Activated T-cell treated with anti-CD3 and anti-CD28 coated beads, Interleukin-2, amount 50 U/mL, for 4 hours (primary cell): Measurements from ENCODE around the gene SLC24A3. TPM values are rescaled to one million over a fixed set of nuclear protein-coding genes. Genes with fewer than 3 reads are reported as not detected.

Experiments used
- ATAC-seq, 2 donors: fragments of 200-7000 bp; cut with Tn5 transposase; one replicate each; pipeline ENCODE4 v1.10.0; 2021
- DNase-seq: peaks from one replicate; pipeline ENCODE4 v3.0.0-alpha.2; 2020
- H3K27me3 Mint-ChIP-seq: one replicate; pipeline ENCODE4 v1.8.0; 2021; ENCODE audit warnings: low read depth, mixed read lengths
- H3K36me3 Mint-ChIP-seq: one replicate; pipeline ENCODE4 v1.8.0; 2022; ENCODE audit warnings: mixed read lengths; ENCODE audit not compliant: insufficient read depth
- H3K4me1 Mint-ChIP-seq: one replicate; pipeline ENCODE4 v1.8.0; 2021; ENCODE audit warnings: low read depth, mixed read lengths
- H3K4me3 Mint-ChIP-seq: one replicate; pipeline ENCODE4 v1.8.0; 2021; ENCODE audit warnings: mild to moderate bottlenecking, moderate library complexity, mixed read lengths
- H3K9me3 Mint-ChIP-seq: one replicate; pipeline ENCODE4 v1.8.0; 2021; ENCODE audit warnings: mixed read lengths
- total RNA-seq, 3 donors: library from RNA; stranded (reverse); gene quantifications; one replicate each; pipeline ENCODE4 v1.2.1, GENCODE V29; 2021

SLC24A3 gene
- total RNA-seq, 3 donors from 2014 or later: 0.05 to 0.10 TPM; not detected in 1

DNA sequence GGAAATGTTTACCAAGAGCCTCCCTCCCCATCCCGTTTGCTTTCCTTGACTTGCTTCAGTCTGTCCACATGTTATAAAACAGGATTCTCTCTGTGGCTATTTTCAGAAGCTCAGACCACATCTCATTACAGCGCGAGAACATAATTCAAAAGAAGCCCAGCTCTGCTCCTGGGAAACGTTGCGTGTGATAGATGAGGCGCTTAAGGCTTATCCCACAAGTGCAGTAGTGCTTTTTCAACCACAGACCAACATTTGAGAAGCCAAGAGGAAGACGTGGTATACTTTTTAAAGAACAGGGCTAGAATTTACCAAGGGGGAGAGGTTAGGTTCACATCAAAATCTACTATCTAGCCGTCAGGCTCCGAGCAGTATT, 239.5 kb downstream of the SLC24A3 start:
- Mint-ChIP-seq H3K4me3 (no peak overlapping the region), H3K9me3 (no peaks in the 10 kb centered on the region), H3K36me3 (no peaks in the 10 kb centered on the region), H3K4me1 (peaks cover 5% of the 10 kb centered on the region), H3K27me3 (no peaks in the 10 kb centered on the region)
- no peak for ATAC-seq
- no peak for DNase-seq

- ATAC-seq (no peak), DNase-seq (no peak)
- no peak overlapping the region for H3K4me3 Mint-ChIP-seq
- no peaks in the 10 kb centered on the region for H3K27me3 Mint-ChIP-seq
- H3K9me3 Mint-ChIP-seq: no peaks in the 10 kb centered on the region
- peaks cover 5% of the 10 kb centered on the region for H3K4me1 Mint-ChIP-seq
- H3K36me3 Mint-ChIP-seq: no peaks in the 10 kb centered on the region
These were observed 241.0 kb downstream of the SLC24A3 start for GRCh38 chr20:19453410-19453809.

- Mint-ChIP-seq H3K27me3 (no peaks in the 10 kb centered on the region), H3K4me3 (no peak overlapping the region), H3K4me1 (peaks cover 5% of the 10 kb centered on the region)
These were observed 241.4 kb downstream of the SLC24A3 start for GRCh38 chr20:19453862-19454261.

DNA sequence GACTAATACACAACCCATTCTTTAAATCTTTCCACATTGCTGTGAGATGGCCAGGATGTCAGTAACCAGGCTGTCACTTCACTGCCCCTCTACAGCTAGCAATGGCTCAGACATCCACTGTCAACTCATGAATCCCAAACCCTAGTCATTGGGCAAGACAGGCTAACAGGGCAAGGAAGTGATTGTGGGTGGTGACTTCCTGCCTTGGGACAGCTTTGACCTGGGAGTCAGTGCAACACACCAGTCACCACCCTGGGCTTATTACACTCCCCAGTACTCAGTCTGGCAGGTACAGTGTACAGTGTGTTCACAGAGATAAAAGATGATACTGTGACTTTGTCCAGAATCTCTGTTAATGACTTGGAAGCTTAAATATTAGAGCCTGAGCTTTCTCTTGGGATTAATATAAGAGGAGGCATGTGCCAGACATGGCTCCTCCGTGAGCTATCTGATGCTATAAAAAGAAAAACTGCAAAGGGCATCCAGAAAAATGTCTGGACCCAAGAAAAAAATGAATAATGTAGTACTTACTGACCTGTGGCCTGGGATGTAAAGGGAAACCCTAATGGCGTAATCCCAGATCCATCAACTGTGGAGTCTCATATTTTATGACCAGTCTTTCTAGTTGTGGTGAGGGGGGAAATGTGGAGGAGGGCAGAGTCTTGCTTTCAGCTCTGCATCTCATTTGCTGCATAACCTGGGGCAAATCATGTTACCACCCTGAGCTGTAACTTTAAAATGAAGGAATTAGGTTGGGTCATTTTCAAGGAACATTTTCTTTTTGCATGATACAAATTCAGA, 244.4 kb downstream of the SLC24A3 start:
- no peaks in the 10 kb centered on the region for H3K27me3 Mint-ChIP-seq
- no peak for DNase-seq
- no peaks in the 10 kb centered on the region for H3K9me3 Mint-ChIP-seq
- peaks cover 3% of the 10 kb centered on the region for H3K4me1 Mint-ChIP-seq
- H3K36me3 Mint-ChIP-seq: no peaks in the 10 kb centered on the region
- ATAC-seq: no peak
- no peak overlapping the region for H3K4me3 Mint-ChIP-seq

More at GRCh38 chr20:19453862-19454261, 241.4 kb downstream of the SLC24A3 start:
- no peak for DNase-seq
- H3K9me3 Mint-ChIP-seq: no peaks in the 10 kb centered on the region
- no peak for ATAC-seq
- H3K36me3 Mint-ChIP-seq: no peaks in the 10 kb centered on the region

DNA sequence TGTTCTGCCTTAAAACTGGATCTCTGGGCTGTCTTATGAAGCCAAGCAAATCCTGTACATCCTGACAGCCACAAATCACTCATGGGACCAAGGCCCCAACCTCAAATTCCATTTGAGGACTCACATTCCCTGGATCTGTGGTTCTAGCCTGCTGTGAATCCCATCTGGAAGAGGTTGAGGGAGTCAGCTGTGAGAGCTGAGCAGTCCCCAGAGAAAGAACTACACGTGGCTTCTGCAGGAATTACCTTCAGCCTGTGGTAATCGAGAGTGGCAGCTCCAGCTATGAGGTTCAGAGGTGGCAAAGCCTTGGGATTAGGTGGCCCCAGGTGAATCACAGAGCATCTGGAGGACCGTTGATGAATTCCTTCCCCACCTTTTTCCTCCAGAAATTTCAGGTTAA, 245.2 kb downstream of the SLC24A3 start:
- H3K27me3 Mint-ChIP-seq: no peaks in the 10 kb centered on the region
- ATAC-seq (no peak), DNase-seq (no peak)
- no peaks in the 10 kb centered on the region for H3K4me1 Mint-ChIP-seq
- no peak overlapping the region for H3K4me3 Mint-ChIP-seq
- no peaks in the 10 kb centered on the region for H3K36me3 Mint-ChIP-seq
- H3K9me3 Mint-ChIP-seq: no peaks in the 10 kb centered on the region

- no peak overlapping the region for H3K4me3 Mint-ChIP-seq
- no peaks in the 10 kb centered on the region for H3K27me3 Mint-ChIP-seq
These were observed 247.9 kb downstream of the SLC24A3 start for GRCh38 chr20:19460386-19460785.

GRCh38 chr20:19462491-19462890, 250.0 kb downstream of the SLC24A3 start:
- no peak for ATAC-seq
- Mint-ChIP-seq H3K36me3 (no peaks in the 10 kb centered on the region), H3K4me1 (no peaks in the 10 kb centered on the region), H3K27me3 (no peaks in the 10 kb centered on the region), H3K4me3 (no peak overlapping the region), H3K9me3 (no peaks in the 10 kb centered on the region)
- no peak for DNase-seq

More at GRCh38 chr20:19460386-19460785, 247.9 kb downstream of the SLC24A3 start:
- ATAC-seq (no peak), DNase-seq (no peak)
- no peaks in the 10 kb centered on the region for H3K36me3 Mint-ChIP-seq
- no peaks in the 10 kb centered on the region for H3K4me1 Mint-ChIP-seq
- H3K9me3 Mint-ChIP-seq: no peaks in the 10 kb centered on the region

DNA sequence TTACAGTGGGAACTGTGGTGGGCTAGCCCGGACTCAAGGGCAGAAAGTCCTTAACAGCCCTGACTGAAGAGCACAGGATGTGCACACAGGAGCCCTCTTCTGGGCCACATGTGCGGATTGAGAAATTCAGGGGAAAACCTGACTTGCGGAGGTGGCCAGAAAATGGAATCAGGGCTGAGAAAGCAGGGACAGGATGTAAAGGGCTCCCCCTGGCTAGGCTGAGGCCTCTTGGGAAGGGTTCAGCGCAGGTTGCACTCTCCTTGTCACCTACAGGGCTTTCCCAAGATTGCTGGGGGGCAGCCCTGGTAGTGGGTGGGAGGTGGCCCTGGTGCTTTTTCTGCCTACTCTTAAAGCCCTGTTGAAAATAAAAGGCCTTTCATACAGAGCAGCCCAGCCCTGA, 251.2 kb downstream of the SLC24A3 start:
- Mint-ChIP-seq H3K9me3 (no peaks in the 10 kb centered on the region), H3K36me3 (no peaks in the 10 kb centered on the region), H3K4me1 (no peaks in the 10 kb centered on the region), H3K27me3 (no peaks in the 10 kb centered on the region), H3K4me3 (no peak overlapping the region)
- ATAC-seq: no peak
- DNase-seq: no peak

GRCh38 chr20:19465536-19465935, 253.1 kb downstream of the SLC24A3 start:
- Mint-ChIP-seq H3K27me3 (no peaks in the 10 kb centered on the region), H3K4me3 (no peak overlapping the region), H3K9me3 (no peaks in the 10 kb centered on the region), H3K36me3 (no peaks in the 10 kb centered on the region), H3K4me1 (no peaks in the 10 kb centered on the region)
- no peak for DNase-seq
- no peak for ATAC-seq

- ATAC-seq: no peak
- H3K27me3 Mint-ChIP-seq: no peaks in the 10 kb centered on the region
- no peaks in the 10 kb centered on the region for H3K36me3 Mint-ChIP-seq
- no peak for DNase-seq
- no peaks in the 10 kb centered on the region for H3K9me3 Mint-ChIP-seq
- no peak overlapping the region for H3K4me3 Mint-ChIP-seq
- H3K4me1 Mint-ChIP-seq: no peaks in the 10 kb centered on the region
These were observed 253.9 kb downstream of the SLC24A3 start for GRCh38 chr20:19466206-19466928.

DNA sequence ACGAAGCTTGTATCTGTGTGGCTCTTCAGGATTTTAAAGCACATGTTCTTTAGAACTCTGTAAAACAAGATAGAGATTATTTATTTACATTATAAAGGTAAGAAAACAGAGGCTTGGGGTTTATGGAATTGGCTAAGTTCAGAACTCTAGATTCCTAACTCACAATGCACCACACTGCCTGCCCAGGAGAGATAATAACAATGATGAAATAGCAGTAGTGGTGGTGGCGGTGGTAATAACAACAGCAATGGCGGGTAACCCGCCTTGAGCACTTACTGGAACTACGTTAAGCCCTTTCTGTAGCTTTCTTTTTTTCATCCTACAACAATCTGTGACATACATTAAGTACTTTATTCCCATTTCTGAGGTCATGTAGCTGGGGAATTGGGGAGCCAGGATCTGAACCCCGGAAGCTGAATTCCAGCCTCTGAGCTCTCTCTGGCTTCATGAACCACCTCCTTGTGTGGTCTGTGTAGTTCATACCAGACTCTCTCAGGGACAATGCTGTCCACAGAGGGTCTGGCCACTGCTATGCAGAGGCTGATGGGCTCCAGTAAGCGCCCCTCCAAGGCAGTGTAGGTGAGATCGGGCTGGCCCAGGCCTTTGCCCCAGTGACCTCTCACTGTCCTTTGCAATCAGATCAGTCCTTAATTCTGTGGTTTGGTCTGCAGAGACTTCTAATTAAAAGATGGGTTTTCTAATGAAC, 260.9 kb downstream of the SLC24A3 start:
- H3K4me1 Mint-ChIP-seq: no peaks in the 10 kb centered on the region
- H3K9me3 Mint-ChIP-seq: no peaks in the 10 kb centered on the region
- no peak overlapping the region for H3K4me3 Mint-ChIP-seq
- no peaks in the 10 kb centered on the region for H3K36me3 Mint-ChIP-seq
- ATAC-seq: no peak
- no peaks in the 10 kb centered on the region for H3K27me3 Mint-ChIP-seq
- DNase-seq: no peak

- H3K4me1 Mint-ChIP-seq: no peaks in the 10 kb centered on the region
- no peak overlapping the region for H3K4me3 Mint-ChIP-seq
- ATAC-seq (no peak), DNase-seq (no peak)
- no peaks in the 10 kb centered on the region for H3K27me3 Mint-ChIP-seq
- H3K9me3 Mint-ChIP-seq: no peaks in the 10 kb centered on the region
- H3K36me3 Mint-ChIP-seq: no peaks in the 10 kb centered on the region
These were observed 261.5 kb downstream of the SLC24A3 start for GRCh38 chr20:19473922-19474286.

DNA sequence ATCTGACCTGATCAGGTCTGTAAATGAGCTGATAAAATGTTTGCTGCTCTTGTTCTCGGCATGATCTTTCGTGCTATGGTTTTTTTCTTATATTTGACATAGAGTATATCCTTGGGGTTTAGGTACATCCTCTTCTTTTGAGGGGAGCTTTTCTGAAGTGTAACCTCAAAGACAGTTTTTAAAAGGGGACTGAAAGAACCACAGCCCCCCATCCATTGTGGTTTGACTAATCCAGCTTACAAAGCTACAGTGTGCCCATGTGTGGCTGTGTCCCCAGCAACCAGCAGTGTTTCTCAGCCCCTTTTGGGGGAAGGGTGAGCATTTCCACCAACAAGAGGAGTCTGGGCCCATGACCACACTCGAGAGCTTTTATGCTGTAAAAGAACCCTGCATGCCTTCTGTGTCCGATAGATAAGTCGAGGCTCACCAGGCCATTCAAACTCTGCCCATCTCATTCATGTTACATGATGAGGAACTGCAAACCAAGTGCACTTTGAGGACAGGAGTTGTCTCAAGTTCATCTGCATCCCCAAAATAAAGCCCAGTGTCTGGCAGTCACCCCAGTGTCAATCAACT, 266.0 kb downstream of the SLC24A3 start:
- Mint-ChIP-seq H3K4me3 (no peak overlapping the region), H3K9me3 (no peaks in the 10 kb centered on the region), H3K36me3 (no peaks in the 10 kb centered on the region), H3K27me3 (no peaks in the 10 kb centered on the region), H3K4me1 (no peaks in the 10 kb centered on the region)
- no peak for DNase-seq
- no peak for ATAC-seq

DNA sequence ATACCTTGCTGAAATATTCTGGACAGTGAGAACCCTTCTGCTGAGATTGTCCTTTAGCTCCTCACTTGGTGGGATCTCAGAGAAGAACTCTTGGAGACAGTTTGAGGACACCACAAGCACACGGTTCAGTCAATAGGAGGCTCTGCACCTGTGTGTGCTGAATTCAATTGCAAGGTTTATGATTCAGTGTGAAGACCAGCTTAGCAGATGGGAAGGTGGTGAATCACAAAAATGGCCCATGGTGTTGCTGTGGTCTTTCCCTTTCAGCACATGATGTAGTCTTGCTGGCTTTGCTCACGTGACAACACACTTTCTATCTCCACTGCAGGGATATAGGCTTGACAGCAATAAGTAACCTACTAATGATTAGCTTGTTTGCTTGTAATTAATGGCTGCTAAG, 270.3 kb downstream of the SLC24A3 start:
- no peak overlapping the region for H3K4me3 Mint-ChIP-seq
- DNase-seq (no peak), ATAC-seq (no peak)
- H3K4me1 Mint-ChIP-seq: no peaks in the 10 kb centered on the region
- H3K36me3 Mint-ChIP-seq: no peaks in the 10 kb centered on the region
- no peaks in the 10 kb centered on the region for H3K27me3 Mint-ChIP-seq
- no peaks in the 10 kb centered on the region for H3K9me3 Mint-ChIP-seq
